Stimulated activated CD8-positive, alpha-beta memory T cell treated with anti-CD3 and anti-CD28 coated beads, Interleukin-15, amount 100 ng/mL, for 4 hours (primary cell): ENCODE data around the gene CMYA5.

Experiments
- DNase-seq, 2 donors: peaks; one replicate each; pipeline ENCODE4 v3.0.0-alpha.2; 2020; ENCODE audit warnings: low read depth in 2 of 2

The CMYA5 gene

GRCh38 chr5:79834754-79835714 is 145.4 kb downstream of the CMYA5 start:
- DNase-seq = no peak

- no peak for DNase-seq
Measured at GRCh38 chr5:79837761-79838551, 148.3 kb downstream of the CMYA5 start.

- DNase-seq = no peak
Measured at GRCh38 chr5:79840084-79840990, 150.7 kb downstream of the CMYA5 start.

- no peak for DNase-seq
Measured at GRCh38 chr5:79841172-79841571, 151.5 kb downstream of the CMYA5 start.

GRCh38 chr5:79842006-79842881 is 152.6 kb downstream of the CMYA5 start:
- DNase-seq = no peak

- DNase-seq = no peak
Measured at GRCh38 chr5:79842991-79843390, 153.4 kb downstream of the CMYA5 start.

GRCh38 chr5:79843450-79844388 is 154.1 kb downstream of the CMYA5 start:
- DNase-seq = no peak

GRCh38 chr5:79844571-79844970 is 154.9 kb downstream of the CMYA5 start:
- no peak for DNase-seq

- DNase-seq = no peak
Measured at GRCh38 chr5:79845448-79846197, 156.0 kb downstream of the CMYA5 start.

GRCh38 chr5:79846198-79846521 is 156.5 kb downstream of the CMYA5 start:
- no peak for DNase-seq

- DNase-seq = no peak
Measured at GRCh38 chr5:79847561-79847960, 157.9 kb downstream of the CMYA5 start.

- no peak for DNase-seq
Measured at GRCh38 chr5:79849061-79849460, 159.4 kb downstream of the CMYA5 start.
